HepG2 (cell line): ENCODE data around the gene MIPEP. TPM values are rescaled to one million over a fixed set of nuclear protein-coding genes. Genes with fewer than 3 reads are reported as not detected.

Source experiments
- ATAC-seq: fragments of 200-7000 bp; cut with Tn5 transposase; 3 replicates; pipeline ENCODE4 v1.9.1; 2020; ENCODE audit warnings: mild to moderate bottlenecking, moderate library complexity
- BruUV-seq: library from RNA; stranded (reverse); fragments of 400-500 nt; replicated peaks from 2 replicates; lab custom pipeline; 2021; lab: Mats Ljungman, UMichigan
- CTCF ChIA-PET: fragments of 300-600 bp; formaldehyde crosslinking; extraction: SDS; loops from one replicate; lab custom pipeline; 2021; ENCODE audit warnings: low total read pairs, inconsistent platforms, low intra/inter-chr PET ratio; lab: Yijun Ruan, JAX
- POLR2A ChIA-PET: fragments of 350-600 bp; sonication (Branson Sonifier 250); formaldehyde crosslinking; loops from one replicate; lab custom pipeline; 2020; ENCODE audit warnings: antibody characterized with exemption, inconsistent platforms; lab: Yijun Ruan, JAX
- DNase-seq: peaks from one replicate; pipeline ENCODE4 v3.0.0-alpha.2; 2015; ENCODE audit warnings: low spot score
- FAIRE-seq: peaks from 3 replicates; lab custom pipeline; 2011; peaks lifted over from hg19 to GRCh38; lab: Jason Lieb, UNC
- H2AFZ ChIP-seq: one replicate; pipeline ENCODE4 v1.6.1; 2011; ENCODE audit warnings: low read length, inconsistent platforms
- H3K27ac ChIP-seq: fragments of 300-600 bp; 3 replicates; pipeline ENCODE4 v1.8.0; 2011; ENCODE audit warnings: mixed run types, mild to moderate bottlenecking, mixed read lengths, low read length, inconsistent platforms; ENCODE audit not compliant: insufficient read depth; ENCODE audit errors: extremely low read length
- H3K27me3 ChIP-seq, 2 experiments: fragments of 200-600 bp in 1 of 2; 2 replicates in 1 of 2; 3 replicates in 1 of 2; pipeline versions ENCODE4 v1.6.0 to v1.8.0; 2011; ENCODE audit warnings: low read length in 2 of 2, mild to moderate bottlenecking in 2 of 2, moderate library complexity in 2 of 2, inconsistent platforms in 1 of 2; ENCODE audit not compliant: insufficient read depth in 2 of 2, control insufficient read depth in 1 of 2
- H3K36me3 ChIP-seq, 2 experiments: fragments of 200-600 bp in 1 of 2; replicated peaks in 1 of 2; 2 replicates in 1 of 2; 3 replicates in 1 of 2; pipeline versions ENCODE4 v1.5.1 to v1.8.0; 2011; ENCODE audit warnings: low read length in 2 of 2, inconsistent platforms in 1 of 2; ENCODE audit not compliant: insufficient read depth in 2 of 2, control insufficient read depth in 1 of 2
- H3K4me1 ChIP-seq: 2 replicates; pipeline ENCODE4 v1.5.1; 2012; ENCODE audit warnings: low read length, inconsistent platforms; ENCODE audit not compliant: insufficient read depth
- H3K4me2 ChIP-seq: 2 replicates; pipeline ENCODE4 v1.6.0; 2011; ENCODE audit warnings: low read depth, low read length, inconsistent platforms
- H3K4me3 ChIP-seq, 3 experiments: fragments of 200-600 bp in 1 of 3; sonication (generic), shearing (Covaris generic) in 1 of 3; replicated peaks in 1 of 3; 2 replicates each; pipeline ENCODE4 v1.5.1; 2011 to 2016; ENCODE audit warnings: low read length in 3 of 3, inconsistent platforms in 2 of 3, low read depth in 2 of 3, mild to moderate bottlenecking in 2 of 3, control low read depth in 1 of 3, mixed read lengths in 1 of 3; ENCODE audit not compliant: insufficient read depth in 1 of 3
- H3K79me2 ChIP-seq: one replicate; pipeline ENCODE4 v1.6.1; 2011; ENCODE audit warnings: low read length, inconsistent platforms; ENCODE audit not compliant: insufficient read depth
- H3K9ac ChIP-seq: 2 replicates; pipeline ENCODE4 v1.6.0; 2011; ENCODE audit warnings: mild to moderate bottlenecking, low read depth, low read length, inconsistent platforms; ENCODE audit not compliant: insufficient read depth
- H3K9me3 ChIP-seq: 2 replicates; pipeline ENCODE4 v1.5.1; 2012; ENCODE audit warnings: mild to moderate bottlenecking, low read length
- H4K20me1 ChIP-seq: 2 replicates; pipeline ENCODE4 v1.6.0; 2011; ENCODE audit warnings: inconsistent platforms, mild to moderate bottlenecking, low read length, moderate library complexity; ENCODE audit not compliant: insufficient read depth
- DPF2 ChIP-seq: sonication (generic); formaldehyde crosslinking; IDR thresholded peaks from 2 replicates; pipeline ENCODE4 v1.4.0; 2020; ENCODE audit warnings: mild to moderate bottlenecking, low read depth, missing genetic modification reagents, borderline replicate concordance
- EEA1 ChIP-seq: sonication (generic); formaldehyde crosslinking; IDR thresholded peaks from 2 replicates; pipeline ENCODE4 v1.5.1; 2020; ENCODE audit warnings: mild to moderate bottlenecking, missing genetic modification reagents, borderline replicate concordance
- MED13 ChIP-seq: sonication (generic); formaldehyde crosslinking; IDR thresholded peaks from 2 replicates; pipeline ENCODE4 v1.5.0; 2020; ENCODE audit warnings: missing genetic modification reagents
- NR2C2 ChIP-seq: sonication (generic); formaldehyde crosslinking; IDR thresholded peaks from 2 replicates; pipeline ENCODE4 v1.4.0; 2020; ENCODE audit warnings: missing genetic modification reagents, mild to moderate bottlenecking, moderate library complexity, borderline replicate concordance
- RFX5 ChIP-seq: IDR thresholded peaks from 2 replicates; pipeline ENCODE4 v1.6.1; 2011; ENCODE audit warnings: low read depth, low read length, improper control_type of control experiment
- TEAD3 ChIP-seq: optimal IDR thresholded peaks from 2 replicates; pipeline ENCODE3; 2016; ENCODE audit warnings: borderline replicate concordance
- XRCC5 ChIP-seq: fragments of 200-400 bp; formaldehyde crosslinking; optimal IDR thresholded peaks from 2 replicates; pipeline ENCODE3; 2017; ENCODE audit warnings: mild to moderate bottlenecking, low read length
- ZBTB8A ChIP-seq: sonication (generic); formaldehyde crosslinking; IDR thresholded peaks from 2 replicates; pipeline ENCODE4 v1.4.0; 2020; ENCODE audit warnings: mild to moderate bottlenecking, low read depth, missing genetic modification reagents, borderline replicate concordance
- ZC3H4 ChIP-seq: sonication (generic); formaldehyde crosslinking; IDR thresholded peaks from 2 replicates; pipeline ENCODE4 v1.4.0; 2020; ENCODE audit warnings: missing genetic modification reagents, borderline replicate concordance
- ZNF549 ChIP-seq: sonication (generic); formaldehyde crosslinking; IDR thresholded peaks from 2 replicates; pipeline ENCODE4 v1.5.0; 2020; ENCODE audit warnings: missing genetic modification reagents
- ZNF614 ChIP-seq: IDR thresholded peaks from 2 replicates; pipeline ENCODE4 v1.6.1; 2018; ENCODE audit warnings: missing biosample characterization, missing genetic modification reagents, inconsistent platforms, borderline replicate concordance
- ZNF75D ChIP-seq: sonication (generic); formaldehyde crosslinking; IDR thresholded peaks from 2 replicates; pipeline ENCODE4 v1.8.1; 2023; ENCODE audit warnings: missing genetic modification reagents, mild to moderate bottlenecking, borderline replicate concordance
- WGBS: methylation state at CpG from one replicate; pipeline ENCODE4 v1.1.6; 2017; ENCODE audit warnings: low lambda C conversion rate; 5-methylcytosine and 5-hydroxymethylcytosine counted together
- in situ Hi-C: cut with HindIII; loops from 2 replicates; pipeline ENCODE4 v1.10.0; 2017; ENCODE audit warnings: low pct_unique_long_range_greater_than_20kb; ENCODE audit not compliant: extremely low pct_ligation_motif_present
- intact Hi-C: fragments of 100-400 bp; cut with micrococcal nuclease; formaldehyde crosslinking; loops from one replicate; pipeline ENCODE4 v1.10.0; 2022; ENCODE audit not compliant: unreplicated experiment
- polyA plus RNA-seq, 8 experiments: library from polyadenylated mRNA; depleted of rRNA in 3 of 8; stranded (reverse) in 7 of 8; unstranded in 1 of 8; fragments of >200 nt; fragmentation: Illumina TruSeq in 4 of 8; extraction: Trizol in 4 of 8; gene quantifications; 2 replicates each; pipeline versions ENCODE4 v1.2.1 to v1.2.3, GENCODE V29; 2011 to 2016; ENCODE audit warnings: low read depth in 4 of 8, missing spikeins in 1 of 8, mixed read lengths in 1 of 8; ENCODE audit not compliant: insufficient read depth in 1 of 8
- total RNA-seq, 5 experiments: library from RNA; depleted of rRNA; stranded (reverse); fragments of >200 nt; fragmentation: Illumina TruSeq; extraction: Trizol; gene quantifications; 2 replicates each; pipeline ENCODE4 v1.2.3, GENCODE V29; 2016; ENCODE audit warnings: low read depth in 1 of 5
- TF ChIP-seq, protein P1 (sequence below): sonication (generic); formaldehyde crosslinking; IDR thresholded peaks from 2 replicates; pipeline ENCODE4 v1.4.0; 2020; ENCODE audit warnings: mild to moderate bottlenecking, missing genetic modification reagents
- TF ChIP-seq, protein P2 (sequence below): sonication (generic); formaldehyde crosslinking; IDR thresholded peaks from 2 replicates; pipeline ENCODE4 v1.5.1; 2020; ENCODE audit warnings: missing genetic modification reagents, mild to moderate bottlenecking, borderline replicate concordance

MIPEP gene
- total and polyA plus RNA-seq, 2 of the 13 experiments (the other 11 are each of a cell fraction or from before 2014, with no cell fraction given), result 9.3 to 24.1 TPM

DNA sequence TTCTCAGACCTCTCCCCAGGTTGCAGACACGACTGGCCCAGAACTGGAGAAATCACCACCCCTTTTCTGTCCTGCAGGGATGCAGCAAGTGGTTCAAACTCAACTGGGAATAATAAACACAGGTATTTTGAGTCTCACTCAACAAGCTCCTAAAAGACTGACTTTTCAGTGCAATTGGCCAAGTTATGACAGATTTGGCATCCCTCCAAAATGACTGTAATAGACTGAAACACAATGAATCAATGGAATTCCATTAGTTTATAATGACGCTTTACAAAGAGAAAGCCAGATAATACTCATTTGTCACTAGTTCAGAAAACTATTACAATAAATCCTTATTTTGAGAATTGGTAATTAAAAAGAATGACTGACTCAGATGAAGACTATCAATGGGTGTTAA, 38.1 kb downstream of the MIPEP start:
- 92% methylated on average over 2 of the region's 2 CpGs for WGBS
- Histone ChIP-seq H3K27ac (no peak overlapping the region), H3K4me1 (no peaks in the 10 kb centered on the region), H3K4me2 (no peak overlapping the region), H3K4me3 (no peak overlapping the region), H3K9ac (no peak overlapping the region), H3K27me3 (no peaks in the 10 kb centered on the region), H3K36me3 (no peaks in the 10 kb centered on the region; a peak in 1 of 5 replicates), H3K79me2 (no peaks in the 10 kb centered on the region), H4K20me1 (no peaks in the 10 kb centered on the region), H2AFZ (no peak overlapping the region), H3K9me3 (no peaks in the 10 kb centered on the region)
- ChIA-PET POLR2A (no interaction called here), CTCF (no interaction called here)
- intact Hi-C loops, result no loop called here
- no peak for FAIRE-seq
- no peak for ATAC-seq
- no TSS peak for BruUV-seq
- DNase-seq, result no peak
- in situ Hi-C loops, result no loop called here
- TF ChIP-seq ZNF549 (CRISPR knock-in tag) (no peak), ZNF75D (CRISPR knock-in tag) (no peak), XRCC5 (no peak), RFX5 (no peak), NR2C2 (CRISPR knock-in tag) (no peak), ZBTB8A (CRISPR knock-in tag) (no peak), TEAD3 (CRISPR knock-in tag) (no peak), MED13 (CRISPR knock-in tag) (no peak), ZNF614 (CRISPR knock-in tag) (no peak), ZC3H4 (CRISPR knock-in tag) (no peak), DPF2 (CRISPR knock-in tag) (no peak), EEA1 (no peak)
- TF ChIP-seq, protein P1, sequence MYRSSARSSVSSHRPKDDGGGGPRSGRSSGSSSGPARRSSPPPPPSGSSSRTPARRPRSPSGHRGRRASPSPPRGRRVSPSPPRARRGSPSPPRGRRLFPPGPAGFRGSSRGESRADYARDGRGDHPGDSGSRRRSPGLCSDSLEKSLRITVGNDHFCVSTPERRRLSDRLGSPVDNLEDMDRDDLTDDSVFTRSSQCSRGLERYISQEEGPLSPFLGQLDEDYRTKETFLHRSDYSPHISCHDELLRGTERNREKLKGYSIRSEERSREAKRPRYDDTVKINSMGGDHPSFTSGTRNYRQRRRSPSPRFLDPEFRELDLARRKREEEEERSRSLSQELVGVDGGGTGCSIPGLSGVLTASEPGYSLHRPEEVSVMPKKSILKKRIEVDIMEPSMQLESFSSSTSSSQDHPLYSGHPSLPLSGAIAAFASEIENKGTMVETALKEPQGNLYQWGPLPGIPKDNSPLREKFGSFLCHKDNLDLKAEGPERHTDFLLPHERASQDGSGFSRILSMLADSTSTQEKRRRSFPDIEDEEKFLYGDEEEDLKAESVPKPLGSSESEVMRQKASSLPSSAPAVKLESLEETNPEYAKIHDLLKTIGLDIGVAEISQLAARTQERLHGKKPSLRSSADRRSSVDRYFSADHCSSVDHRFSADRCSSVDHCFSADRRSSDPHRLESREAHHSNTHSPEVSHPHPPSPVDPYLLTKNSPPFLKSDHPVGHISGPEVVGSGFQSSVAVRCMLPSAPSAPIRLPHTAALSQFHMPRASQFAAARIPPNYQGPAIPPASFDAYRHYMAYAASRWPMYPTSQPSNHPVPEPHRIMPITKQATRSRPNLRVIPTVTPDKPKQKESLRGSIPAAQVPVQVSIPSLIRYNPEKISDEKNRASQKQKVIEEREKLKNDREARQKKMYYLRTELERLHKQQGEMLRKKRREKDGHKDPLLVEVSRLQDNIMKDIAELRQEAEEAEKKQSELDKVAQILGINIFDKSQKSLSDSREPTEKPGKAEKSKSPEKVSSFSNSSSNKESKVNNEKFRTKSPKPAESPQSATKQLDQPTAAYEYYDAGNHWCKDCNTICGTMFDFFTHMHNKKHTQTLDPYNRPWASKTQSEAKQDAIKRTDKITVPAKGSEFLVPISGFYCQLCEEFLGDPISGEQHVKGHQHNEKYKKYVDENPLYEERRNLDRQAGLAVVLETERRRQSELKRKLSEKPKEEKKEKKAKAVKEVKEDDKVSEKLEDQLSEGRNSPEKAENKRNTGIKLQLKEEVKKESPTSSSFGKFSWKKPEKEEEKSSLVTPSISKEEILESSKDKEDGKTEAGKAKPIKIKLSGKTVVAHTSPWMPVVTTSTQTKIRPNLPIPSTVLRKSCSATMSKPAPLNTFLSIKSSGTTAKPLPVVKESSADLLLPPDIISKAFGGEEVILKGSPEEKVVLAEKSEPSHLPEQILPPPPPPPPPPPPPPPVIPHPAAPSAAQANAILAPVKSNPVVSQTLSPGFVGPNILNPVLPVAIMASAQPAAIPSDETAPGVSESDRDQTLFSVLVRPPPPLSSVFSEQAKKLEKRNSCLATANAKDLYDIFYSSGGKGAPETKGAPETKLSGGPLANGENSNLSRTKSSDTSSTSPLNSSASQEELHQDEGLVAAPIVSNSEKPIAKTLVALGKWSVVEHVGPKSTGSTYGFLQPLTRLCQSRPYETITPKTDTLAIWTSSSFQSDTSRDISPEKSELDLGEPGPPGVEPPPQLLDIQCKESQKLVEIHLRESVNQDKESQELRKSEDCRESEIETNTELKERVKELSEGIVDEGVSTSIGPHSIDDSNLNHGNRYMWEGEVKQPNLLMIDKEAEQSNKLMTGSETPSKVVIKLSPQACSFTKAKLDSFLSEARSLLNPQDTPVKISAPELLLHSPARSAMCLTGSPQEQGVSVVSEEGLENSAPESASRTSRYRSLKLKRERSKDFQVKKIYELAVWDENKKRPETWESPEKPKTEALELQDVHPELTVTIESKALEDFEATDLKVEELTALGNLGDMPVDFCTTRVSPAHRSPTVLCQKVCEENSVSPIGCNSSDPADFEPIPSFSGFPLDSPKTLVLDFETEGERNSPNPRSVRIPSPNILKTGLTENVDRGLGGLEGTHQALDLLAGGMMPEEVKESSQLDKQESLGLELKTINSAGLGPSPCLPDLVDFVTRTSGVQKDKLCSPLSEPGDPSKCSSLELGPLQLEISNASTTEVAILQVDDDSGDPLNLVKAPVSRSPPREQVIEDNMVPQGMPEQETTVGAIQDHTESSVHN (CRISPR knock-in tag), result no peak
- TF ChIP-seq, protein P2, sequence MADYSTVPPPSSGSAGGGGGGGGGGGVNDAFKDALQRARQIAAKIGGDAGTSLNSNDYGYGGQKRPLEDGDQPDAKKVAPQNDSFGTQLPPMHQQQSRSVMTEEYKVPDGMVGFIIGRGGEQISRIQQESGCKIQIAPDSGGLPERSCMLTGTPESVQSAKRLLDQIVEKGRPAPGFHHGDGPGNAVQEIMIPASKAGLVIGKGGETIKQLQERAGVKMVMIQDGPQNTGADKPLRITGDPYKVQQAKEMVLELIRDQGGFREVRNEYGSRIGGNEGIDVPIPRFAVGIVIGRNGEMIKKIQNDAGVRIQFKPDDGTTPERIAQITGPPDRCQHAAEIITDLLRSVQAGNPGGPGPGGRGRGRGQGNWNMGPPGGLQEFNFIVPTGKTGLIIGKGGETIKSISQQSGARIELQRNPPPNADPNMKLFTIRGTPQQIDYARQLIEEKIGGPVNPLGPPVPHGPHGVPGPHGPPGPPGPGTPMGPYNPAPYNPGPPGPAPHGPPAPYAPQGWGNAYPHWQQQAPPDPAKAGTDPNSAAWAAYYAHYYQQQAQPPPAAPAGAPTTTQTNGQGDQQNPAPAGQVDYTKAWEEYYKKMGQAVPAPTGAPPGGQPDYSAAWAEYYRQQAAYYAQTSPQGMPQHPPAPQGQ (CRISPR knock-in tag), result no peak
